HepG2 (cell line): ENCODE data around the gene POLR3GL. TPM values are rescaled to one million over a fixed set of nuclear protein-coding genes. Genes with fewer than 3 reads are reported as not detected.

Experiments
- MBD4 ChIP-seq: IDR thresholded peaks from 2 replicates; pipeline ENCODE4 v1.6.1; 2012; ENCODE audit warnings: low read length, inconsistent platforms, borderline replicate concordance
- MTF1 ChIP-seq: sonication (generic); formaldehyde crosslinking; IDR thresholded peaks from 2 replicates; pipeline ENCODE4 v1.5.0; 2020; ENCODE audit warnings: missing genetic modification reagents
- NFIB ChIP-seq: sonication (generic); formaldehyde crosslinking; IDR thresholded peaks from 2 replicates; pipeline ENCODE4 v1.9.0; 2021; ENCODE audit warnings: missing genetic modification reagents, mild to moderate bottlenecking, borderline replicate concordance
- NR1H2 ChIP-seq: sonication (generic); formaldehyde crosslinking; IDR thresholded peaks from 2 replicates; pipeline ENCODE4 v1.8.1; 2022; ENCODE audit warnings: low read depth, missing genetic modification reagents, borderline replicate concordance
- ZBTB38 ChIP-seq: sonication (generic); formaldehyde crosslinking; IDR thresholded peaks from 2 replicates; pipeline ENCODE4 v1.5.1; 2020; ENCODE audit warnings: mild to moderate bottlenecking, missing genetic modification reagents
- ZBTB42 ChIP-seq: sonication (generic); formaldehyde crosslinking; IDR thresholded peaks from 2 replicates; pipeline ENCODE4 v1.5.0; 2020; ENCODE audit warnings: mild to moderate bottlenecking, missing genetic modification reagents
- ZBTB7B ChIP-seq: sonication (generic); formaldehyde crosslinking; IDR thresholded peaks from 2 replicates; pipeline ENCODE4 v1.4.0; 2020; ENCODE audit warnings: missing genetic modification reagents
- ZNF124 ChIP-seq: sonication (generic); formaldehyde crosslinking; IDR thresholded peaks from 2 replicates; pipeline ENCODE4 v1.4.0; 2020; ENCODE audit warnings: missing genetic modification reagents
- ZNF205 ChIP-seq: IDR thresholded peaks from 2 replicates; pipeline ENCODE4 v1.6.1; 2018; ENCODE audit warnings: missing biosample characterization, missing genetic modification reagents
- ZNF292 ChIP-seq: sonication (generic); formaldehyde crosslinking; IDR thresholded peaks from 2 replicates; pipeline ENCODE4 v1.8.1; 2022; ENCODE audit warnings: mild to moderate bottlenecking, low read depth, missing genetic modification reagents, borderline replicate concordance
- ZNF543 ChIP-seq: sonication (generic); formaldehyde crosslinking; IDR thresholded peaks from 2 replicates; pipeline ENCODE4 v1.4.0; 2020; ENCODE audit warnings: mild to moderate bottlenecking, missing genetic modification reagents
- ZNF749 ChIP-seq: sonication (generic); formaldehyde crosslinking; IDR thresholded peaks from 2 replicates; pipeline ENCODE4 v1.8.0; 2022; ENCODE audit warnings: mild to moderate bottlenecking, missing genetic modification reagents, moderate library complexity, borderline replicate concordance
- ZNF839 ChIP-seq: sonication (generic); formaldehyde crosslinking; IDR thresholded peaks from 2 replicates; pipeline ENCODE4 v1.4.0; 2020; ENCODE audit warnings: missing genetic modification reagents, mild to moderate bottlenecking, borderline replicate concordance
- polyA plus RNA-seq, 8 experiments: library from polyadenylated mRNA; depleted of rRNA in 3 of 8; stranded (reverse) in 7 of 8; unstranded in 1 of 8; fragments of >200 nt; fragmentation: Illumina TruSeq in 4 of 8; extraction: Trizol in 4 of 8; gene quantifications; 2 replicates each; pipeline versions ENCODE4 v1.2.1 to v1.2.3, GENCODE V29; 2011 to 2016; ENCODE audit warnings: low read depth in 4 of 8, missing spikeins in 1 of 8, mixed read lengths in 1 of 8; ENCODE audit not compliant: insufficient read depth in 1 of 8
- total RNA-seq, 5 experiments: library from RNA; depleted of rRNA; stranded (reverse); fragments of >200 nt; fragmentation: Illumina TruSeq; extraction: Trizol; gene quantifications; 2 replicates each; pipeline ENCODE4 v1.2.3, GENCODE V29; 2016; ENCODE audit warnings: low read depth in 1 of 5
- TF ChIP-seq, protein P1 (sequence below): sonication (generic); formaldehyde crosslinking; IDR thresholded peaks from 2 replicates; pipeline ENCODE4 v1.4.0; 2020; ENCODE audit warnings: low read depth, missing genetic modification reagents
- TF ChIP-seq, protein P2 (sequence below): sonication (generic); formaldehyde crosslinking; IDR thresholded peaks from 2 replicates; pipeline ENCODE4 v1.5.0; 2020; ENCODE audit warnings: missing genetic modification reagents
- TF ChIP-seq, protein P3 (sequence below): sonication (generic); formaldehyde crosslinking; IDR thresholded peaks from 2 replicates; pipeline ENCODE4 v1.8.1; 2023; ENCODE audit warnings: mild to moderate bottlenecking, moderate library complexity, missing genetic modification reagents
- TF ChIP-seq, protein P4 (sequence below): sonication (generic); formaldehyde crosslinking; IDR thresholded peaks from 2 replicates; pipeline ENCODE4 v1.4.0; 2020; ENCODE audit warnings: mild to moderate bottlenecking, missing genetic modification reagents
- TF ChIP-seq, protein P5 (sequence below): IDR thresholded peaks from 2 replicates; pipeline ENCODE4 v1.6.1; 2016

POLR3GL gene
- total and polyA plus RNA-seq, 2 of the 13 experiments (the other 11 are each of a cell fraction or from before 2014, with no cell fraction given), result 11.5 to 12.4 TPM

DNA sequence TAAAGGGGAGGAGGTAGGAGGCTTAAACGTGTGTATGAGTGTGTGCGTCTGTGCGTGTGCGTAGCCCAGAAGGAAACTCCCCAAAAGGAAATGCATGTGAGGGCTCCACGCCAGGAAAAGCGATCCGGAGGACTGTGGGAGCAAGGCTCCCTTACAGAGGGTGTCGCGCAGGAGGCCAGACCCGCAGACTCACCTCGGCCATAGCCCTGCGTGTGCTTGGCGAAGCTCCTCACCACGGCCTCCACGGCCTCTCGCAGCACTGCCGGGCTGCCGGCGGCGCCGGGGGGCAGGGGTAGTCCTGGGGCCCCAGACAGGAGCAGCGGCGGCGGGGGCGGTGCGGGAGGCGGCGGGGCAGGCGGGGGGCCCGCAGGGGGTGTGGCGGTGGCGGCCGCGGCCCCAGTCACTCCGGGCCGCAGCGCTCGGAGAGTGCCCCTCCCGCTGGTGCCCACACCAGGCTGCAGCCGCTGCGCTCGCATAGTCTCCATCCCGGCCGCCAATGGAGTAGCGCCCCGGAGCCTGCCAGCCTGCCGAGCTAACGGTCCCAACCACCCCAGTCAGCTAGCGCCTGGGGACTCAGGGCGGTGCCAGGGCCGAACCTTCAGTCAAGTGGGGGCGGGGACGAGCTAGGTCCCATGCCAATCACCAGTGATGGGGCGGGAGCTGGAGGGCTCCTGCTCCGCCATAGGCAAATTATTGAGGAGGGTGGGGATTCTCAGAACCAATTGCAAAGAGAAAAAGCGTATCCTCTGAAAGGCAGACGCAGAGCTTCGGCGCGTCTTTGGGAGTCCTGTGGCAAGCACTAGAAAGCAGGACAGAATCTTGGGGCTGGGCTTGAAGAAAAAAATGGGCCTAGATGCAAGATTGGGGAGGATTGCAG, 6.8 kb upstream of the POLR3GL start, which contains the start of gene LIX1L (continued):
- TF ChIP-seq, protein P1, sequence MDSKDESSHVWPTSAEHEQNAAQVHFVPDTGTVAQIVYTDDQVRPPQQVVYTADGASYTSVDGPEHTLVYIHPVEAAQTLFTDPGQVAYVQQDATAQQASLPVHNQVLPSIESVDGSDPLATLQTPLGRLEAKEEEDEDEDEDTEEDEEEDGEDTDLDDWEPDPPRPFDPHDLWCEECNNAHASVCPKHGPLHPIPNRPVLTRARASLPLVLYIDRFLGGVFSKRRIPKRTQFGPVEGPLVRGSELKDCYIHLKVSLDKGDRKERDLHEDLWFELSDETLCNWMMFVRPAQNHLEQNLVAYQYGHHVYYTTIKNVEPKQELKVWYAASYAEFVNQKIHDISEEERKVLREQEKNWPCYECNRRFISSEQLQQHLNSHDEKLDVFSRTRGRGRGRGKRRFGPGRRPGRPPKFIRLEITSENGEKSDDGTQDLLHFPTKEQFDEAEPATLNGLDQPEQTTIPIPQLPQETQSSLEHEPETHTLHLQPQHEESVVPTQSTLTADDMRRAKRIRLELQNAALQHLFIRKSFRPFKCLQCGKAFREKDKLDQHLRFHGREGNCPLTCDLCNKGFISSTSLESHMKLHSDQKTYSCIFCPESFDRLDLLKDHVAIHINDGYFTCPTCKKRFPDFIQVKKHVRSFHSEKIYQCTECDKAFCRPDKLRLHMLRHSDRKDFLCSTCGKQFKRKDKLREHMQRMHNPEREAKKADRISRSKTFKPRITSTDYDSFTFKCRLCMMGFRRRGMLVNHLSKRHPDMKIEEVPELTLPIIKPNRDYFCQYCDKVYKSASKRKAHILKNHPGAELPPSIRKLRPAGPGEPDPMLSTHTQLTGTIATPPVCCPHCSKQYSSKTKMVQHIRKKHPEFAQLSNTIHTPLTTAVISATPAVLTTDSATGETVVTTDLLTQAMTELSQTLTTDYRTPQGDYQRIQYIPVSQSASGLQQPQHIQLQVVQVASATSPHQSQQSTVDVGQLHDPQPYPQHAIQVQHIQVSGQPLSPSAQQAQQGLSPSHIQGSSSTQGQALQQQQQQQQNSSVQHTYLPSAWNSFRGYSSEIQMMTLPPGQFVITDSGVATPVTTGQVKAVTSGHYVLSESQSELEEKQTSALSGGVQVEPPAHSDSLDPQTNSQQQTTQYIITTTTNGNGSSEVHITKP, result no peak
- TF ChIP-seq ZNF292 (no peak), ZBTB42 (CRISPR knock-in tag) (no peak), MBD4 (no peak), ZNF205 (CRISPR knock-in tag) (0 out of 2 replicates have a peak, but pooled peaks have one; percentile 49), ZNF749 (CRISPR knock-in tag) (no peak), ZBTB38 (peak; percentile 44; the same call in 1 of the 2 replicates), ZBTB7B (0 out of 2 replicates have a peak, but pooled peaks have one; percentile 50), NR1H2 (CRISPR knock-in tag) (no peak), NFIB (CRISPR knock-in tag) (no peak), ZNF839 (CRISPR knock-in tag) (no peak), MTF1 (CRISPR knock-in tag) (no peak), ZNF124 (CRISPR knock-in tag) (0 out of 2 replicates have a peak, but pooled peaks have one; percentile 16), ZNF543 (CRISPR knock-in tag) (no peak)
- TF ChIP-seq, protein P2, sequence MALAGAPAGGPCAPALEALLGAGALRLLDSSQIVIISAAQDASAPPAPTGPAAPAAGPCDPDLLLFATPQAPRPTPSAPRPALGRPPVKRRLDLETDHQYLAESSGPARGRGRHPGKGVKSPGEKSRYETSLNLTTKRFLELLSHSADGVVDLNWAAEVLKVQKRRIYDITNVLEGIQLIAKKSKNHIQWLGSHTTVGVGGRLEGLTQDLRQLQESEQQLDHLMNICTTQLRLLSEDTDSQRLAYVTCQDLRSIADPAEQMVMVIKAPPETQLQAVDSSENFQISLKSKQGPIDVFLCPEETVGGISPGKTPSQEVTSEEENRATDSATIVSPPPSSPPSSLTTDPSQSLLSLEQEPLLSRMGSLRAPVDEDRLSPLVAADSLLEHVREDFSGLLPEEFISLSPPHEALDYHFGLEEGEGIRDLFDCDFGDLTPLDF (CRISPR knock-in tag), result no peak
- TF ChIP-seq, protein P3, sequence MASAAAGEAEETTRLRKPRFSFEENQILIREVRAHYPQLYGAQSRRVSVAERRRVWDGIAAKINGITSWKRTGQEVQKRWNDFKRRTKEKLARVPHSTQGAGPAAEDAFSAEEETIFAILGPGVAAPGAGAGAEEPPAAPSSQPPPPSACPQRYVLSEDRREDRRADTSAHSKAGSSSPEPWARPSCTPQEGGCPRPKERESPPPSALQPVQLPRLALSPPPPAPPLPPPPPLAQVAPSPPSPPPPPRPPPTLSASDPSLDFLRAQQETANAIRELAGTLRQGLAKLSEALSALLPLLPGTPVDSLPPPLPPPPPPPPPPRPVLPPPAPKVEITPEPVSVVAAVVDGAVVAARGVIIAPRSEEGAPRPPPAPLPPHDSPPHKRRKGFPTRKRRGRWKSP (CRISPR knock-in tag), result peak; percentile 70; the same call in 1 of the 2 replicates
- TF ChIP-seq, protein P4, sequence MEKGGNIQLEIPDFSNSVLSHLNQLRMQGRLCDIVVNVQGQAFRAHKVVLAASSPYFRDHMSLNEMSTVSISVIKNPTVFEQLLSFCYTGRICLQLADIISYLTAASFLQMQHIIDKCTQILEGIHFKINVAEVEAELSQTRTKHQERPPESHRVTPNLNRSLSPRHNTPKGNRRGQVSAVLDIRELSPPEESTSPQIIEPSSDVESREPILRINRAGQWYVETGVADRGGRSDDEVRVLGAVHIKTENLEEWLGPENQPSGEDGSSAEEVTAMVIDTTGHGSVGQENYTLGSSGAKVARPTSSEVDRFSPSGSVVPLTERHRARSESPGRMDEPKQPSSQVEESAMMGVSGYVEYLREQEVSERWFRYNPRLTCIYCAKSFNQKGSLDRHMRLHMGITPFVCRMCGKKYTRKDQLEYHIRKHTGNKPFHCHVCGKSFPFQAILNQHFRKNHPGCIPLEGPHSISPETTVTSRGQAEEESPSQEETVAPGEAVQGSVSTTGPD (CRISPR knock-in tag), result no peak
- TF ChIP-seq, protein P5, sequence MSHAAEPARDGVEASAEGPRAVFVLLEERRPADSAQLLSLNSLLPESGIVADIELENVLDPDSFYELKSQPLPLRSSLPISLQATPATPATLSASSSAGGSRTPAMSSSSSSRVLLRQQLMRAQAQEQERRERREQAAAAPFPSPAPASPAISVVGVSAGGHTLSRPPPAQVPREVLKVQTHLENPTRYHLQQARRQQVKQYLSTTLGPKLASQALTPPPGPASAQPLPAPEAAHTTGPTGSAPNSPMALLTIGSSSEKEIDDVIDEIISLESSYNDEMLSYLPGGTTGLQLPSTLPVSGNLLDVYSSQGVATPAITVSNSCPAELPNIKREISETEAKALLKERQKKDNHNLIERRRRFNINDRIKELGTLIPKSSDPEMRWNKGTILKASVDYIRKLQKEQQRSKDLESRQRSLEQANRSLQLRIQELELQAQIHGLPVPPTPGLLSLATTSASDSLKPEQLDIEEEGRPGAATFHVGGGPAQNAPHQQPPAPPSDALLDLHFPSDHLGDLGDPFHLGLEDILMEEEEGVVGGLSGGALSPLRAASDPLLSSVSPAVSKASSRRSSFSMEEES, result no peak
